ENCODE data around the gene FYB1.

GRCh38 chr5:39240750-39241149 lies 21.4 kb upstream of the FYB1 start:
- TF ChIP-seq EZH2 (IDR thresholded peaks at IDR 0.05) (no peak), POLR2AphosphoS5 (IDR thresholded peaks at IDR 0.05; ENCODE audit: borderline replicate concordance, low read depth, low read length) (no peak), FOXP2 (optimal IDR thresholded peaks at IDR 0.05; ENCODE audit: control extremely low read depth, extremely low read length, insufficient read depth) (no peak)
